SU-DHL-6 (cell line): ENCODE results near the gene TSPAN31.

Experiments
- H2AFZ ChIP-seq: fragments of 200-600 bp; sonication (generic); 2 replicates; pipeline ENCODE4 v1.6.1; 2014; ENCODE audit warnings: low read depth, mild to moderate bottlenecking, moderate library complexity, mixed read lengths, antibody characterized with exemption, low read length; ENCODE audit not compliant: severe bottlenecking
- H3F3A ChIP-seq: fragments of 200-600 bp; shearing (Covaris generic); 2 replicates; pipeline ENCODE4 v1.6.0; 2016; ENCODE audit warnings: antibody characterized with exemption, mild to moderate bottlenecking; ENCODE audit not compliant: insufficient read depth
- H3K27ac ChIP-seq: fragments of 200-600 bp; sonication (generic); 2 replicates; pipeline ENCODE4 v1.5.1; 2016; ENCODE audit warnings: low read depth, mild to moderate bottlenecking, low read length, moderate library complexity, mixed read lengths
- H3K27me3 ChIP-seq: fragments of 200-600 bp; sonication (generic), shearing (Covaris generic); 2 replicates; pipeline ENCODE4 v1.6.0; 2014; ENCODE audit warnings: mild to moderate bottlenecking, low read length
- H3K36me3 ChIP-seq: fragments of 200-600 bp; sonication (generic); 2 replicates; pipeline ENCODE4 v1.6.1; 2014; ENCODE audit warnings: mild to moderate bottlenecking, low read length, mixed read lengths
- H3K4me2 ChIP-seq: fragments of 300-600, 200-600 bp; shearing (Covaris generic), sonication (generic); 2 replicates; pipeline ENCODE4 v1.6.0; 2014; ENCODE audit warnings: low read length, low read depth, mild to moderate bottlenecking; ENCODE audit not compliant: poor library complexity, severe bottlenecking
- H3K4me3 ChIP-seq: fragments of 200-600 bp; sonication (generic); 2 replicates; pipeline ENCODE4 v1.5.1; 2014; ENCODE audit warnings: antibody characterized with exemption, low read length, mild to moderate bottlenecking, mixed read lengths; ENCODE audit not compliant: insufficient read depth, poor library complexity, severe bottlenecking
- H3K79me2 ChIP-seq: fragments of 200-600 bp; sonication (generic); 2 replicates; pipeline ENCODE4 v1.6.1; 2014; ENCODE audit warnings: mild to moderate bottlenecking, low read length, moderate library complexity; ENCODE audit not compliant: insufficient read depth
- H3K9ac ChIP-seq: fragments of 200-600 bp; sonication (generic); 2 replicates; pipeline ENCODE4 v1.7.0; 2014; ENCODE audit warnings: mild to moderate bottlenecking, low read length
- H3K9me2 ChIP-seq: fragments of 200-600 bp; sonication (generic); replicated peaks from 2 replicates; pipeline ENCODE4 v1.6.1; 2014; ENCODE audit warnings: low read length; ENCODE audit not compliant: insufficient read depth
- H3K9me3 ChIP-seq: fragments of 200-600 bp; sonication (generic); 2 replicates; pipeline ENCODE4 v1.6.1; 2014; ENCODE audit warnings: low read length, mixed read lengths; ENCODE audit not compliant: insufficient read depth
- H4K20me1 ChIP-seq: fragments of 200-600 bp; sonication (generic); 2 replicates; pipeline ENCODE4 v1.6.1; 2014; ENCODE audit warnings: low read depth, mild to moderate bottlenecking, antibody characterized with exemption, low read length, moderate library complexity, mixed read lengths
- CTCF ChIP-seq: fragments of 200-600 bp; sonication (generic); IDR thresholded peaks from one replicate; pipeline ENCODE4 v1.5.1; 2017; ENCODE audit warnings: antibody characterized with exemption, mild to moderate bottlenecking, low read length, moderate library complexity; ENCODE audit not compliant: insufficient read depth, poor library complexity, severe bottlenecking
- EZH2phosphoT487 ChIP-seq: fragments of 200-600 bp; sonication (generic), shearing (Covaris generic); conservative IDR thresholded peaks from 2 replicates; pipeline ENCODE4 v1.6.1; 2018; ENCODE audit warnings: mild to moderate bottlenecking, antibody characterized with exemption, low read length, moderate library complexity, mixed read lengths

The TSPAN31 gene

GRCh38 chr12:57735198-57735855 is 9.5 kb upstream of the TSPAN31 start:
- no peak overlapping the region for H3K4me2 ChIP-seq
- no peak overlapping the region for H3K27ac ChIP-seq
- H3F3A ChIP-seq = no peaks in the 10 kb centered on the region
- H4K20me1 ChIP-seq = no peaks in the 10 kb centered on the region
- H3K9me3 ChIP-seq = no peaks in the 10 kb centered on the region
- no peaks in the 10 kb centered on the region; the same call in 1 of the 2 replicates for H3K36me3 ChIP-seq
- H3K27me3 ChIP-seq = no peaks in the 10 kb centered on the region
- H3K9me2 ChIP-seq = no peaks in the 10 kb centered on the region
- no peak overlapping the region for H3K9ac ChIP-seq
- TF ChIP-seq EZH2phosphoT487 = no peak
- no peak for TF ChIP-seq CTCF
- no peak overlapping the region for H2AFZ ChIP-seq
- H3K79me2 ChIP-seq = peaks cover 12% of the 10 kb centered on the region
- no peak overlapping the region for H3K4me3 ChIP-seq

- H3F3A ChIP-seq = no peaks in the 10 kb centered on the region
- no peak overlapping the region for H3K27ac ChIP-seq
- H3K9me2 ChIP-seq = no peaks in the 10 kb centered on the region
- H3K9ac ChIP-seq = no peak overlapping the region
- no peaks in the 10 kb centered on the region; the same call in 1 of the 2 replicates for H3K36me3 ChIP-seq
- H3K9me3 ChIP-seq = no peaks in the 10 kb centered on the region
- H3K27me3 ChIP-seq = no peaks in the 10 kb centered on the region
- peaks cover 12% of the 10 kb centered on the region for H3K79me2 ChIP-seq
- H3K4me2 ChIP-seq = no peak overlapping the region
- TF ChIP-seq EZH2phosphoT487 = no peak
- TF ChIP-seq CTCF = no peak
- no peak overlapping the region for H3K4me3 ChIP-seq
- no peaks in the 10 kb centered on the region for H4K20me1 ChIP-seq
- no peak overlapping the region for H2AFZ ChIP-seq
Measured at GRCh38 chr12:57735952-57736740, 8.7 kb upstream of the TSPAN31 start.

- no peaks in the 10 kb centered on the region for H3K36me3 ChIP-seq
- no peaks in the 10 kb centered on the region for H3K9me3 ChIP-seq
- H3K27ac ChIP-seq = no peak overlapping the region
- no peak overlapping the region for H3K9ac ChIP-seq
- H3K4me2 ChIP-seq = no peak overlapping the region
- peaks cover 12% of the 10 kb centered on the region for H3K79me2 ChIP-seq
- no peaks in the 10 kb centered on the region for H3K9me2 ChIP-seq
- no peak for TF ChIP-seq EZH2phosphoT487
- TF ChIP-seq CTCF = no peak
- H3K4me3 ChIP-seq = no peak overlapping the region
- no peaks in the 10 kb centered on the region for H3K27me3 ChIP-seq
- H4K20me1 ChIP-seq = no peaks in the 10 kb centered on the region
- H2AFZ ChIP-seq = no peak overlapping the region
- no peaks in the 10 kb centered on the region for H3F3A ChIP-seq
Measured at GRCh38 chr12:57736741-57737466, 7.9 kb upstream of the TSPAN31 start.
